HG02571 (cell line): ENCODE results near the gene MPV17L.
"Not testable (repeated sequence)": the region's sequence is repeated elsewhere in the genome, so short reads cannot be mapped to it uniquely, and the experiment has no call there.

ENCODE experiments used
- ATAC-seq: cut with Tn5 transposase; IDR thresholded peaks from one replicate; pipeline ENCODE4 v1.9.1; 2021; ENCODE audit warnings: mild to moderate bottlenecking, moderate library complexity; ENCODE audit not compliant: unreplicated experiment

The MPV17L gene

DNA sequence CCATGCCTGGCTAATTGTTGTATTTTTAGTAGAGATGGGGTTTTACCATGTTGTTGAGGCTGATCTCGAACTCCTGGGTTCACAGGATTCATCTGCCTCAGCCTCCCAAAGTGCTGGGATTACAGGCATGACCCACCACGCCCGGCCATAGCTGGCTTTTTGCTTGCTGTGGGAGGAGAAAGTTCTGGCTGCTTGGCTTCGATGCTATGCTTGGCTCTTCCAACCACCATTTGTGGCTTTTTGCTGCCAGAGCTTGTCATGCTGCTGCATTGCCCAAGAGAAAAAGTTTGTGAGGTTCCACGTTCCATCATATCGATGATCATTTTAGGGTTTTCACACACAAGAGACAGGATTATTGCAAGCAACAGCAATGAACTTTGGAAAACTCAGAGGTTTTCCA is 55.1 kb downstream of the MPV17L start:
- ATAC-seq, result no peak

- no peak for ATAC-seq
These were observed 55.7 kb downstream of the MPV17L start for GRCh38 chr16:15451098-15451731.

GRCh38 chr16:15452246-15452855 is 56.8 kb downstream of the MPV17L start:
- ATAC-seq, result no peak

- ATAC-seq, result not testable (repeated sequence)
These were observed 57.7 kb downstream of the MPV17L start for GRCh38 chr16:15453296-15453695.

- not testable (repeated sequence) for ATAC-seq
These were observed 59.4 kb downstream of the MPV17L start for GRCh38 chr16:15454933-15455332.

DNA sequence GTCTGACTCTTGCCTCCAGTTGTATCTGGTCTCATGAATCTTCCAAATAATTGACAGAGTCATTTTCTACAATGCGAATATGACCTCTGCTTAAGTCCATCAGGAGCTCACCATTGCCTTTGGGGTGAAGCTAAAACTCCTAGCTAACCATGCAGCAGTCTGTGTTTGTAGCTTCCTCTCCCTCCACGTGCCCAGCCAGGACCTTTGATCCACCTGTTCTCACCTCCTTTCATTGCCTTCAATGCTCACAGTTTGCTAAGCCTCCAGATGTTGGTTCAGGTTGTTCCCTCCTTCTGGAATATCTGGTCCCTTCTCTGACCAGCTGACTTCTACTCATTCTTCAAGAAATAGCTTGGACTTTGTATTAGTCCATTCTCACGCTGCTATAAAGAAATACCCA is 61.8 kb downstream of the MPV17L start:
- ATAC-seq, result no peak

- no peak for ATAC-seq
These were observed 62.4 kb downstream of the MPV17L start for GRCh38 chr16:15457958-15458357.

DNA sequence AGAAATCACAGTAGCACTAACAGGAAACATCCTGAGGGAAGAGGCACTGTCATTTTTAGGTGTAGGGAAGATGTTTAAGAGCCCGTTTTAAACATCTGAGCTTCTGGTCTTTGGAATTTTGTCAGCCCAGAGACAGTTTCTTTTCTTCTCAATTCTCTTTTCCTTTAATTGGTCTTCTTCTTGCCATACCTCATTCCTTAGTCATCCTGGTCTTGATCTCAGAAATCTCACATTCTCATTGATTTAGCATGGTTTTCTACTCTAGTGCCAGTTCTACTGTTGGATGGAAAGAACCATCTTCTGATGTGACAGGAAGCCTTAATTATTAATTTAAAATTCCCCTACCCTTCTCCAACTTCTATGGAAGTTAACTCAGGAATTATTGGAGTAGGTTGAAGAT is 64.2 kb downstream of the MPV17L start:
- no peak for ATAC-seq

DNA sequence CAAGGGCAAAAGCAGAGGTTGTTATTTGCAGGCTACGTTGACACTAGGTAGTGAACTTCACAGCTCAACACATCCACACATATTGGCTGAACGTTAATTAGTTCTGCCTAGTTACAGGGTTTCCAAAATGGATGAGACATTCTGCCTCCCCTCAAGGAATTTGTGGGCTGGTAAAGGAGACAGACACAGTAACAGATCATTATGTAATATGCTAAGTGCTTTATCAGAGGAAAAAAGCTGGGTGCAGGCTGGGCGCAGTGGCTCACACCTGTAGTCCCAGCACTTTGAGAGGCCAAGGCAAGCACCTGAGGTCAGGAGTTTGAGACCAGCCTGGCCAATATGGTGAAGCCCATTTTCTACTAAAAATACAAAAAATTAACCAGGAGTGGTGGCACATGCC is 65.0 kb downstream of the MPV17L start:
- ATAC-seq, result no peak

GRCh38 chr16:15461376-15461775 is 65.8 kb downstream of the MPV17L start:
- no peak for ATAC-seq
